Stomach (tissue), 9 donors: ENCODE measurements around the gene TNFRSF1B. TPM values are rescaled to one million over a fixed set of nuclear protein-coding genes. Genes with fewer than 3 reads are reported as not detected.

Source experiments
- DNase-seq, 2 donors: peaks; one replicate each; pipeline versions ENCODE4 v3.0.0 to v3.0.0-alpha.2; 2013 to 2019
- H3K27ac ChIP-seq, 5 donors: fragments of 200-600 bp in 4 of 5; sonication (generic) in 4 of 5; one replicate each; pipeline ENCODE4 v1.5.1; 2013 to 2019; ENCODE audit warnings: mild to moderate bottlenecking in 1 of 5, moderate library complexity in 1 of 5
- H3K27me3 ChIP-seq, 3 donors: fragments of 200-600 bp; sonication (generic); one replicate each; pipeline ENCODE4 v1.5.1; 2017 to 2019; ENCODE audit warnings: mixed run types in 1 of 3
- H3K36me3 ChIP-seq, 4 donors: fragments of 200-600 bp; sonication (generic); 1 replicate in 3 of 4; 2 replicates in 1 of 4; pipeline ENCODE4 v1.5.1; 2016 to 2019
- H3K4me1 ChIP-seq, 4 donors: fragments of 200-600 bp; sonication (generic); one replicate each; pipeline ENCODE4 v1.5.1; 2016 to 2019
- H3K4me3 ChIP-seq, 4 donors: fragments of 200-600 bp; sonication (generic) in 3 of 4; one replicate each; pipeline ENCODE4 v1.5.1; 2016 to 2019; ENCODE audit warnings: mild to moderate bottlenecking in 1 of 4
- H3K9me3 ChIP-seq, 4 donors: fragments of 200-600 bp; sonication (generic); one replicate each; pipeline ENCODE4 v1.5.1; 2016 to 2019
- EP300 ChIP-seq: sonication (generic); formaldehyde crosslinking; IDR thresholded peaks from one replicate; pipeline ENCODE4 v1.6.1; 2017; ENCODE audit warnings: antibody characterized with exemption
- POLR2A ChIP-seq, 4 donors: fragments of 450-650 bp; IDR thresholded peaks; one replicate each; pipeline ENCODE4 v1.6.1; 2016; ENCODE audit warnings: antibody characterized with exemption in 4 of 4, control low read depth in 2 of 4, mild to moderate bottlenecking in 1 of 4, moderate library complexity in 1 of 4
- POLR2AphosphoS5 ChIP-seq, 3 donors: sonication (generic); formaldehyde crosslinking; IDR thresholded peaks; one replicate each; pipeline ENCODE4 v1.6.1; 2016; ENCODE audit warnings: antibody characterized with exemption in 3 of 3
- WGBS, 5 donors: extraction: QIAGEN DNeasy Blood & Tissue Kit in 3 of 5; methylation state at CpG; one replicate each; pipeline versions ENCODE4 v1.1.5 to v1.1.7; 2013 to 2018; 5-methylcytosine and 5-hydroxymethylcytosine counted together
- intact Hi-C: fragments of 100-400 bp; cut with DNase I; formaldehyde crosslinking; loops from one replicate; pipeline ENCODE4 v1.15.1; 2023; ENCODE audit warnings: low total_unique reads
- polyA plus RNA-seq, 3 donors: library from polyadenylated mRNA; stranded (reverse); fragments of 200-250 nt; gene quantifications; one replicate each; pipeline ENCODE4 v1.2.3, GENCODE V29; 2013
- total RNA-seq, 5 donors: library from RNA; depleted of rRNA; stranded (reverse); fragments of >200 nt; gene quantifications; one replicate each; pipeline versions ENCODE4 v1.1.0 to v1.2.3, GENCODE V29; 2014 to 2016
- TF ChIP-seq, protein P1 (sequence below), 7 experiments: fragments of 450-650 bp in 4 of 7; fragments of 200-600 bp in 3 of 7; sonication (generic) in 3 of 7; IDR thresholded peaks; one replicate each; pipeline ENCODE4 v1.5.1; 2016 to 2019; ENCODE audit warnings: antibody characterized with exemption in 7 of 7, control low read depth in 2 of 7, mild to moderate bottlenecking in 1 of 7
- donor health status: healthy with polysubstance abuse.
- donor health status: Bipolar disorder and iron deficiency.
- donor health status: healthy.

TNFRSF1B gene
- total and polyA plus RNA-seq, 8 donors: 5.4 to 24.3 (median 11.5) TPM

DNA sequence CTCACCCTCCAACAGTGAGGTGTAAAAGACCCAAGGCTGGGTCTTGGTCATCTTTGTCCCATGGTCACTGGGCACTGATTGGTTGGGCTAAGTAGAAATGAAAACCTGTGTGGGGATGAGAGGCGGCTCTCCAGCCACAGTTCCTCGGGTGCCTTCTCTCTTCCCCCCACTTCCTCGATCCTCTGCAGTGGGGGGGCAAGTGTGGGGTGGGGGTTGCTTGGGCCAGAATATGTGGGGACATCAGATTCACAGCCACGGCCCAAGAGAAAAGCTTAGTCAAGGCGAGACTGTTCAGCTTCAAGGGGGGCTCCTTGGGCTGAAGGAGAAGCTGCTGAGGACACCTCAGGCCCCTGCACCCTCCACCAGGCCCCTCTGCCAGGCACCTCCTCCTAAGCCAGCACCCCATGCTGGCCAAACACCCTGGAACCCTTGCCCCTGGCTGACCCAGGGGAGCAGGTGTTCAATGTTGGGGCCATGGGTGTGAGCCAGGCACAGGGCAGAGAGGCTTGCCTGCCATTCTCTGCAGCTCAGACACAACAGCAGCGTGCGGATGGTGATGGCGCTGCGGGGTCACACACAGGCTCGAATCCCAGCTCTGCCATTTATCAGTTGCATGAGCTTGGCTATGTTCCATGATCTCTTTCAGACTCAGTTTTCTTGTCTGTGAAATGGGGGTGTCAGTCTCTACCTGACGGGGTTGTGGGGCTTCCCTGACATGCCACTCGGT is 21.0 kb upstream of the TNFRSF1B start:
- Histone ChIP-seq H3K9me3 (peaks cover 0 to 4% (median 0%) of the 10 kb centered on the region in 4 donors), H3K27me3 (no peaks in the 10 kb centered on the region), H3K27ac (peak overlapping the region in 4 of 5 donors; percentile 43 to 84 (median 76)), H3K36me3 (no peaks in the 10 kb centered on the region), H3K4me3 (no peak overlapping the region), H3K4me1 (peaks cover 27 to 93% (median 38%) of the 10 kb centered on the region in 4 donors)
- WGBS, 5 donors: 91 to 95% (median 93%) methylated on average over 10 to 12 of the region's 12 CpGs
- TF ChIP-seq POLR2A (IDR thresholded peaks at IDR 0.05) (no peak), EP300 (no peak), POLR2AphosphoS5 (IDR thresholded peaks at IDR 0.05) (no peak)
- TF ChIP-seq, protein P1, sequence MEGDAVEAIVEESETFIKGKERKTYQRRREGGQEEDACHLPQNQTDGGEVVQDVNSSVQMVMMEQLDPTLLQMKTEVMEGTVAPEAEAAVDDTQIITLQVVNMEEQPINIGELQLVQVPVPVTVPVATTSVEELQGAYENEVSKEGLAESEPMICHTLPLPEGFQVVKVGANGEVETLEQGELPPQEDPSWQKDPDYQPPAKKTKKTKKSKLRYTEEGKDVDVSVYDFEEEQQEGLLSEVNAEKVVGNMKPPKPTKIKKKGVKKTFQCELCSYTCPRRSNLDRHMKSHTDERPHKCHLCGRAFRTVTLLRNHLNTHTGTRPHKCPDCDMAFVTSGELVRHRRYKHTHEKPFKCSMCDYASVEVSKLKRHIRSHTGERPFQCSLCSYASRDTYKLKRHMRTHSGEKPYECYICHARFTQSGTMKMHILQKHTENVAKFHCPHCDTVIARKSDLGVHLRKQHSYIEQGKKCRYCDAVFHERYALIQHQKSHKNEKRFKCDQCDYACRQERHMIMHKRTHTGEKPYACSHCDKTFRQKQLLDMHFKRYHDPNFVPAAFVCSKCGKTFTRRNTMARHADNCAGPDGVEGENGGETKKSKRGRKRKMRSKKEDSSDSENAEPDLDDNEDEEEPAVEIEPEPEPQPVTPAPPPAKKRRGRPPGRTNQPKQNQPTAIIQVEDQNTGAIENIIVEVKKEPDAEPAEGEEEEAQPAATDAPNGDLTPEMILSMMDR (IDR thresholded peaks at IDR 0.05): no peak
- intact Hi-C loops: no loop called here
- no peak for DNase-seq

DNA sequence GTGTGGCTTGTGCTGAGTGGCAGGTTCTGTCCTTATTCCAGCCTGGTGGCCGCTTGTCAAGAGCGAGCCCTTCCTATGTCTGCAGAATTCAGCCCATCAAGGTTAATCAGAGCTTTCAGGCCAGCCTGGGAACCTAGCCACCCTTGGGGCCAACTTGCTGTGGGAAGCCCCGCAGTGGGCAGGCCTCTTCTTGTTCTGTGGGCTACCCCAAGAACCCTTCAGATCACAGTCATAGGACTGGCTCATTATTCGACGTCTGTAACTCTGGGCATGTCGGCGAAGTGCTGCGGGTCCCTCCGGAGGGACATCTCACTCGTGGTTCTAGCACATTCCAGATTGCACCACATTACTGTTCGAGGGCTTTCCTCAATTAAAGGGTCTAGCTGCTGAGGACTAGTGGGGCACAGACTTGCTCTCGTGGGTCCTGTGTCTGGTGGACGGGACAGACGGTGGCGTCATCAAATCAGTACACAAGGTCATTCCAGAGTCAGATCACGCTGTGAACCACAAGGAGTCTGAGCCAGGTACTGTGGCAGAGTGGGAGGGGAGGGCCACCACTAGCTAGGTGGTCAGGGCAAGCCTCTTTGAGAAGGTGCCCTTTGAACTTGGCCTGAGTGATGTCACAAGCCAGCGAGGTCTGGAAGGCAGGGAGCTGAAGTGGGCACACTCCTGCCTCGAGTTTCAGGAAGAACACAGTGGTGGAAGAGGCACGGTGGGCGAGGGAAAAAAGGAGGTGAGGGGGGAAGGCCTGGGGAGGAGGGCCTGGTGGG is 20.3 kb upstream of the TNFRSF1B start:
- intact Hi-C loops: no loop called here
- H3K4me1 ChIP-seq: peaks cover 27 to 91% (median 38%) of the 10 kb centered on the region in 4 donors
- peak overlapping the region in 4 of 5 donors; percentile 43 to 84 (median 76) for H3K27ac ChIP-seq
- 82 to 89% (median 84%) methylated on average over 15 to 20 of the region's 20 CpGs for WGBS, 5 donors
- no peaks in the 10 kb centered on the region for H3K27me3 ChIP-seq
- H3K4me3 ChIP-seq: no peak overlapping the region
- no peak for TF ChIP-seq EP300
- no peak for TF ChIP-seq POLR2AphosphoS5 (IDR thresholded peaks at IDR 0.05)
- TF ChIP-seq POLR2A (IDR thresholded peaks at IDR 0.05): no peak
- TF ChIP-seq, protein P1 (IDR thresholded peaks at IDR 0.05): no peak
- peaks cover 0 to 4% (median 0%) of the 10 kb centered on the region in 4 donors for H3K9me3 ChIP-seq
- no peaks in the 10 kb centered on the region for H3K36me3 ChIP-seq
- DNase-seq: no peak

DNA sequence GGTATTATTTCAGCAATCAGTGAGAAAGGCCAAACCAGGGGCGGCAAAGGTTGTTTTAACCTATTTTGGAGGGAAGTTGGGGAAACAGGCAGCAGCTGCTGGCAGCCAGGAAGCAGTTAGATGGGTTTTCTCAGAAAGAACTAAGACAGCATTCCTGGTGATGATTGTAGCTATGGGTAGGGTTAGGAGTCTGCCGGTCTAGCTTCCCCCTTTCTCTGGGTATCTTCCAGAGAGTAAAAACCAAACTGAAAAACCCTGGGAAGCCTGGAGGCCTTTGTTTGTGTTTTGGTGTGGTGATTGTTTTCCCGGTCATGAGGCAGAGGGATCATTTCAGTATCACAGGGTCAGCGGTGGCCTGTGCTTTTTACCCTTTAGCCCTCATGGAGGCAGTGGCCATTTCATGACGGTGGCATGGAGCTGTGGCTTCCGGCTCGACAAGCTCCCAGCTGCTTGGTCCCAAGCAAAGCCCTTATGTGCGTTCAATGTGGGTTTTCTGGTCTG is 19.5 kb upstream of the TNFRSF1B start:
- 59 to 79% (median 76%) methylated on average over 8 of the region's 8 CpGs for WGBS, 5 donors
- DNase-seq: no peak
- intact Hi-C loops: no loop called here
- H3K27ac ChIP-seq: peak overlapping the region; percentile 16 to 84 (median 68)
- TF ChIP-seq EP300: no peak
- no peak for TF ChIP-seq POLR2A (IDR thresholded peaks at IDR 0.05)
- TF ChIP-seq, protein P1 (IDR thresholded peaks at IDR 0.05): no peak
- TF ChIP-seq POLR2AphosphoS5 (IDR thresholded peaks at IDR 0.05): peak in 1 of 3 donors; percentile 7
- peaks cover 27 to 92% (median 38%) of the 10 kb centered on the region in 4 donors for H3K4me1 ChIP-seq
- H3K4me3 ChIP-seq: no peak overlapping the region
- H3K36me3 ChIP-seq: no peaks in the 10 kb centered on the region
- peaks cover 0 to 4% (median 0%) of the 10 kb centered on the region in 4 donors for H3K9me3 ChIP-seq
- H3K27me3 ChIP-seq: peaks cover 0 to 1% (median 0%) of the 10 kb centered on the region in 3 donors
